ENCODE data around the gene BSN.

DNA sequence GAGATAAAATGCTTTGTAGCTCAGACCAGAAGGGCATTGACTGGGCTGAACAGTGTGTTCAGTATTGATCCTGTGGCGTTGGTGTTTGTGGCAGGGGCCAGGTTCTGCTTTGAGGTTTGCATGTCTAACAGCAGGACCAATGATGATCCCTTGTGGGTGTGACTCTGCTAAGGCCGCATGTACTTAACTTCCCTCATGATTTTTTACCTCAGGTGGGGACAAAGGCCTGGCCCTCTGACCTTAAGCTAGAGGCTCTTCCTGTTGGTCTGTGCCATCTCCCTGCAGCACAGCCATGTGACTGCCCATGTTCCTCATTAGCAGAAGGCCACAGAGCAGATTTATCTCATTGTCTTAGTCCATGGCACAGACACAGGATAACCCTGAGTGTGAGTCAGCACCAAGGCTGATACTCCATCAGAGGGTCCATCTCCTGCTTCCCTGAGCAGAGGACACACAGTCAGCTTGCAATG is 34.3 kb upstream of the BSN start:
- TF ChIP-seq EZH2 (IDR thresholded peaks at IDR 0.05; ENCODE audit: low read length) = no peak
- TF ChIP-seq, protein P1, sequence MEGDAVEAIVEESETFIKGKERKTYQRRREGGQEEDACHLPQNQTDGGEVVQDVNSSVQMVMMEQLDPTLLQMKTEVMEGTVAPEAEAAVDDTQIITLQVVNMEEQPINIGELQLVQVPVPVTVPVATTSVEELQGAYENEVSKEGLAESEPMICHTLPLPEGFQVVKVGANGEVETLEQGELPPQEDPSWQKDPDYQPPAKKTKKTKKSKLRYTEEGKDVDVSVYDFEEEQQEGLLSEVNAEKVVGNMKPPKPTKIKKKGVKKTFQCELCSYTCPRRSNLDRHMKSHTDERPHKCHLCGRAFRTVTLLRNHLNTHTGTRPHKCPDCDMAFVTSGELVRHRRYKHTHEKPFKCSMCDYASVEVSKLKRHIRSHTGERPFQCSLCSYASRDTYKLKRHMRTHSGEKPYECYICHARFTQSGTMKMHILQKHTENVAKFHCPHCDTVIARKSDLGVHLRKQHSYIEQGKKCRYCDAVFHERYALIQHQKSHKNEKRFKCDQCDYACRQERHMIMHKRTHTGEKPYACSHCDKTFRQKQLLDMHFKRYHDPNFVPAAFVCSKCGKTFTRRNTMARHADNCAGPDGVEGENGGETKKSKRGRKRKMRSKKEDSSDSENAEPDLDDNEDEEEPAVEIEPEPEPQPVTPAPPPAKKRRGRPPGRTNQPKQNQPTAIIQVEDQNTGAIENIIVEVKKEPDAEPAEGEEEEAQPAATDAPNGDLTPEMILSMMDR (optimal IDR thresholded peaks at IDR 0.05 in 1 of 3, IDR thresholded peaks at IDR 0.05 in 1 of 3, conservative IDR thresholded peaks at IDR 0.05 in 1 of 3; ENCODE audit: extremely low read depth in 1 of 3, insufficient read depth in 2 of 3, low read length in 3 of 3) = no peak
